GM12874 (cell line): ENCODE measurements around the gene NLRC3.

Experiments used
- TF ChIP-seq, protein P1 (sequence below): IDR thresholded peaks from 2 replicates; pipeline ENCODE4 v1.5.1; 2011; ENCODE audit warnings: low read depth, mild to moderate bottlenecking, control low read depth, low read length, moderate library complexity; ENCODE audit not compliant: insufficient read depth

NLRC3 gene

DNA sequence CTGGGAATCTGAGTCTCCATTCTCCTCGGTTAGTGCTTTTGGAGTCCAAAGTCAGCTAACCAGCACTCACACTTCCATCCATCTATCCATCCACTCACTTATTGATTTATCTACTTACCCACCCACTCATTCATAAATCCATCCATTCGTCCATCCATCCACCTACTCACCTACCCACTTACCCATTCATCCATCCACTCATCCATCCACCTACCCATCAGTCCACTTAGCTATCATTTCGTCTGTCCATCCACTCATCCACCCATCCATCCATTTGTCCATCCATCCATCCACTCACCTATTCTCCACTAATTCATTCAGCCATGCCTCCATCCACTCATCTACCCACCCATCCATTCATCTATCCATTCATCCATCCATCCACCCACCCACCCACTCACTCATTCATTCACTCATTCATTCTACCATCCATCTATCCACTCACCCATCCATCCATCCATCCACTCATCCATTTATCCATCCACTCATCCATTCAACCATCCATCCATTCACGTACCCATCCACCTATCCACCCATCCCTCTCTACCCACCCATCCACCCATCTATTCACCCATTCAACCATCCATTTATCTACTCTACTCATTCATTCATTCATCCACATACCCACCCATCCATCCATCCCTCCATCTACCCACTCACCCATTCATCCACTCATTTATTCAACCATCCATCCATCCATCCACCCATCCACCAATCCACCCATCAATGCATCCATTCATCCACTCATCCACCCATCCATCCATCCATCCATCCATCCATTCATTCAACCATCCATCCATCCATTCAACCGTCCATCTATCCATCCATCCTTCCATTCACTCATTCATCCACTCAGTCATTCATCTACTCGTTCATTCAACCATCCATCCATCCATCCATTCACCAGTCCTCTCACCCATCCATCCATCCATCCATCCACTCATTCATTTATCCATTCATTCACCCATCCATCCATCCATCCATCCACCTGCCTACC, 26.1 kb downstream of the NLRC3 start:
- TF ChIP-seq, protein P1, sequence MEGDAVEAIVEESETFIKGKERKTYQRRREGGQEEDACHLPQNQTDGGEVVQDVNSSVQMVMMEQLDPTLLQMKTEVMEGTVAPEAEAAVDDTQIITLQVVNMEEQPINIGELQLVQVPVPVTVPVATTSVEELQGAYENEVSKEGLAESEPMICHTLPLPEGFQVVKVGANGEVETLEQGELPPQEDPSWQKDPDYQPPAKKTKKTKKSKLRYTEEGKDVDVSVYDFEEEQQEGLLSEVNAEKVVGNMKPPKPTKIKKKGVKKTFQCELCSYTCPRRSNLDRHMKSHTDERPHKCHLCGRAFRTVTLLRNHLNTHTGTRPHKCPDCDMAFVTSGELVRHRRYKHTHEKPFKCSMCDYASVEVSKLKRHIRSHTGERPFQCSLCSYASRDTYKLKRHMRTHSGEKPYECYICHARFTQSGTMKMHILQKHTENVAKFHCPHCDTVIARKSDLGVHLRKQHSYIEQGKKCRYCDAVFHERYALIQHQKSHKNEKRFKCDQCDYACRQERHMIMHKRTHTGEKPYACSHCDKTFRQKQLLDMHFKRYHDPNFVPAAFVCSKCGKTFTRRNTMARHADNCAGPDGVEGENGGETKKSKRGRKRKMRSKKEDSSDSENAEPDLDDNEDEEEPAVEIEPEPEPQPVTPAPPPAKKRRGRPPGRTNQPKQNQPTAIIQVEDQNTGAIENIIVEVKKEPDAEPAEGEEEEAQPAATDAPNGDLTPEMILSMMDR, result no peak

DNA sequence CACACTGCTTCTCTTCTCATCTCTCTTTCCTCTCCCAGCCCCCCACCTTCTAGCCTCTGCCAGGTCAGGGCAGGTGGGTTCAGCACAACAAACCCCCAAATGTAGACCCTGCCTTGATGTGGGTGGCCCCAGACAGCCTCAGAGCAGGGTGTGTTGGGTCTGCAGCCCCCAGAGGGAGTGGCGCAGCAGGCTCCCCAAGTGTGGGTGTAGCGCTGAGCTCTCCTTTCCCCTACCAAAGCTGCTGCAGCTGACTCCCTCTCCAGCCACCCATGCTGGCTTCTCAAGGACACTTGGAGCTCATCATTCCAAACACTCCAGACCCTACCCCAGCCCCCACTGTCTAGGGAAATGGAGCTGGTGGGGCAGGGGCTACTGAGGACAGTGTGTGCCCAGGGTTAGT, 27.3 kb downstream of the NLRC3 start:
- TF ChIP-seq, protein P1, result no peak

DNA sequence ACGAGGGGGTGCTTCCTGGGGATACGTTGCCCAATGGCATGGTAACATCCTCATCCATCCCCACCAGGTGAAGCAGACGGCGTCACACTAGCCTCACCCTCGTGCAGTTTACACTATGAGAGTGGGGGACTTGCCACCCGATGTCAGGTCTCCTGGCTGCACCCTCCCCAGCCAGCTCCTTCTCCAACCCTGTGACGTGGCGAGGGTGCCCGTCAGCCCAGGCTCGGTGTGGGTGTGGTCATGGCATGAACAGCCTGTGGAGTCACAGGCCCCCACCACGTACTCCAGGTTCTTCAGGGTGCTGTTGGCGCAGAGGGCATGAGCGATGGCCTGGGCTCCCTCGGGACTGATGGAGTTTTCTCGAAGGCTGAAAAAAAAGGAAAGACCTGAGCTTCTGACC, 28.3 kb downstream of the NLRC3 start:
- TF ChIP-seq, protein P1, result no peak

DNA sequence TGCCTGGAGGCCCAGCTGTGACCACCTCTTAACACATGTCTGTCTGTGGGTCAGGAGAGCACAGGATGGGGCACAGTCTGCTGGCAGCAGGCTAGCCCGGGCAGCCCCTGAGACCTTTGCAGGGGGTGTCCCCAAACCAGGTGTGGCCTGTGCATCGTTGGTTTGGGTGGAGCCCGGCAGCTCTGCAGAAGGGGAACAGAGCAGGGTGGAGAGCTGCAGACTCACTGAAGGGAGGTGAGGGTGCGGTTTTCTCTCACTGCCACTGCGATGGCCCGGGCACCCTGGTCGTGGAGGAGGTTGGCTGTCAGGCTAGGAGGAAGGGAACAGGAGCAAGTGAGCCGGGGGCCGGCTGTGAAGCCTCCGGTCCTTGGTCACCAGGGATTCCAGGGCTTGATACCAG, 28.8 kb downstream of the NLRC3 start:
- TF ChIP-seq, protein P1, result no peak

DNA sequence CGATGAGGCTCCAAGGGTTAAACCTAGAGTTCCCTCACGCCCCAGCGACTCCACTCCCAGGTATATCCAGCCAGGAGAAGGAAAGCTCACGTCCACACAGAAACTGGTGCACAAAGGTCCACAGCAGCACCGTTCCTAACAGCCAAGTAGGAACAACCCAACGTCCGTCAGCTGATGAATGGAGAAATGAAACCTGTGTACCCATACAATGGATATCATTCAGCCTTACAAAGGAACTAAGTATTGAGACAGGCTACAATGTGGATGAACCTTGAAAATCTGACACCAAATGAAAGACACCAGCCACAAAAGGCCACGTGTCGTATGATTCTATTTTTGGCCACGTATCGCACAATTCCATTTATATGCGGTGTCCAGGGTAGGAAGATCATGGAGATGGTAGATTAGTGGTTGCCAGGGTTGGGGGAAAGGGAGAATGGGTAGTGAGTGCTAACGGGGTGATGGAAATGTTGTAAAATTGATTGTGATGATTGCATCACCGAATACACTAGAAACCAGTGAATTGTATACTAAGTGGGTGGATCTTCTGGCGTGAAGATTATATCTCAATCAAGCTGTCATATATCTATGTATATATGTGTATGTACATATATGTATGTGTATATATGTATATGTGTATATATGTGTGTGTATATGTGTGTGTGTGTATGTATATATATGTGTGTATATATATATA, 30.1 kb downstream of the NLRC3 start:
- TF ChIP-seq, protein P1, result no peak

DNA sequence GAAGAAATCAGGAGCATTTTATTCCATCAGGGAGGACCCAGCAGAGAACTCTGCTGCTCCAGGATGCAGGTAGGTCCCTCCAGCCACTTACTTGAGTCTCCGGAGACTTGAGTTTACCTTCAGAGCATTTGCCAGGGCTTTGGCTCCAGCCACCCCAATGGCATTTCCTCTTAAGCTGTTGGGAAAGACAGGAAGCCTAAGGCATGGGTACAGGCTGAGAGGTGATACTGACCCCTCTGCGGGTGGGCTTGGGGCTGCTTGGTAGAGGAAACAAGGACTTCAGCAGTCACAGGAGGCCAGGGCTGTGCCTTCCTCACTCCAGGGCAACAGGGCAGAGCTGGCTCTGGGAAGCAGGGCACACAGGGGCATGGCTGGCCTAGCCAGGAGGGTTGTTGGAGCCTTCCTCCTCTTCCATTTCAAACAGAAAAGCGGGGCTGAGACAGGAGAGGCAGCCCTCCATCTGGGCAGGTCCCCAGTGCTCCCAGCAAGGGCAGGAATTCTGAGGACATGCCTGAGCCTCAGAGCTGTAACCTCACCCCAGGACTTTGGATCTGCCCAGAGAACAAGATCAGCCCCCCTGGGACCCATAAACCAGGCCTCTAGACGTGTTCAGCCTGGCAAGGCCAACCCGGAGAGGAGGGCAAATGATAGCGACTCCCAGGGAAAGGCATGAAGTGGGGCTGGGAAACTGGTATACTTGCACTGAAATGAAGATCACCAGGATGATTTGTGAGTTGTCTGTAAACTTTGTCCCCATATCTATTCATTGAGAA, 34.4 kb downstream of the NLRC3 start:
- TF ChIP-seq, protein P1, result no peak
